ENCODE data around the gene TRH.
"Not testable (repeated sequence)": the region's sequence is repeated elsewhere in the genome, so short reads cannot be mapped to it uniquely, and the experiment has no call there.

The TRH gene

GRCh38 chr3:130013246-130013645, 38.7 kb downstream of the TRH start:
- not testable (repeated sequence) for DNase-seq

GRCh38 chr3:130014526-130014925, 40.0 kb downstream of the TRH start:
- DNase-seq, result no peak

GRCh38 chr3:130017661-130018060, 43.1 kb downstream of the TRH start:
- not testable (repeated sequence) for DNase-seq

GRCh38 chr3:130026146-130026829, 51.8 kb downstream of the TRH start:
- DNase-seq, result peak; percentile 20

GRCh38 chr3:130027437-130027836, 52.9 kb downstream of the TRH start:
- not testable (repeated sequence) for DNase-seq
